Glomerular endothelial cell (primary cell): ENCODE measurements around the gene IMMT. TPM values are rescaled to one million over a fixed set of nuclear protein-coding genes. Genes with fewer than 3 reads are reported as not detected.

Experiments
- DNase-seq: peaks from one replicate; pipeline ENCODE4 v3.0.0-alpha.2; 2011; ENCODE audit warnings: low read depth, low spot score; ENCODE audit errors: extremely low read depth
- total RNA-seq: library from RNA; depleted of rRNA; stranded (reverse); fragments of >200 nt; gene quantifications from 2 replicates; pipeline ENCODE4 v1.2.3, GENCODE V29; 2015

IMMT gene
- total RNA-seq, 1 donor from 2014 or later, result 85.3 TPM

DNA sequence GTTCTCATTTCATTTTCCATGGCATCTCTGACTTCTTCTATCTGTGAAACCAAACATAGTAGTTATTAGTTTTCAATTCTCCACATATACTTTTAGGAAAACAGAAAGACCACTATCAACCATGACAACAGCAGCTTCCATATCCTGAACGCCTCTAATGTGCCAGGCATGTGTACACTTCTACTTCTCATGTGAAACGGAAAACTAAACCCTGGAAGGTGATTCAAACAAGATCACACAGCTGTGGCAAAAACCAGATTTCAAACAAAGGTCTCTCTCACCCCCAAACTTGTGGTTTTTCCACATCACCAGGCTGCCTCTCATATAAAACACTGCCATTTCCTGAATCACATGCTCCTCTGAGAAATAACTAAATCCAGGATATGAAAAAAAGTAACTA is 47.5 kb downstream of the IMMT start:
- no peak for DNase-seq

- DNase-seq, result no peak
Observed at GRCh38 chr2:86143926-86144685, 51.2 kb downstream of the IMMT start.

- no peak for DNase-seq
Observed at GRCh38 chr2:86143307-86143706, 52.0 kb downstream of the IMMT start.

- no peak for DNase-seq
Observed at GRCh38 chr2:86142436-86143257, 52.6 kb downstream of the IMMT start.

DNA sequence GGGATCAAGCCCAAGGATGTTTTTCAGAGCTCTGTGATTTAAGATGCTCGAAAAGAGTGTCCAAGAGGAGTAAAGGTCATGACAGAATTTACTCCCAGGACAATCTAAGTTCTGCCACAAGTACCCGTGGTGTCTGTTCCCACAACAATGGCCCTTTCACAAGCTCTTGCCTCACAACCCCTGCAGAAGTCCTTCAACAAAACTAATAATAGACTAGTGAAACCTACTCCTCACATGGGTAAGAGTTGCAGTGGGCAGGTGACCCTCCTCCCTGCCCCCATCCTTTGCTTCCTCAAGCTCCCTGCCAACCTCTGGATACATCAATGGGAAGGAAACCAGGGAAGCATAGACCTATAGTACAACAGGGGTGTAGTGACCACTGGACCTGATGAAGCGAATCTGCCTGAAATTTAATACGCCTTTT is 54.3 kb downstream of the IMMT start:
- DNase-seq, result no peak

GRCh38 chr2:86139981-86140380 is 55.3 kb downstream of the IMMT start:
- DNase-seq, result no peak

GRCh38 chr2:86138736-86139625 is 56.3 kb downstream of the IMMT start:
- no peak for DNase-seq

DNA sequence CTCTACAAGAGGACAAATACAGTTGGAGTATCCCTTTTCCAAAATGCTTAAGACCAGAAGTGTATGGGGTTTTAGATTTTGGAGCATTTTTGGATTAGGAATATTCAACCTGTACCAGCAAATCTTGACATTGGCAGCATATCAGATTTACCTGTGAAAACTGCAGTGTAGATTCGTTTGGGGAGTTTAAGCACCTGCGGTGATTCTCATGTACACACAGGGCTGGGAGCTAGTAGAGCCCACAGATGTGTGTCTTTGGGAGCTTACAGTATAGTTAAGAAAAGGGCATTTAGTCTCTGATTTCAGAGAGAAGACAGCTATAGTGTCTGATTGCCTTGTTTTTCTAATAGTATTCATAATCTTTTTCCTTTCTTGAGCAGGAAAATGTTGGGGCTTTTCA is 59.1 kb downstream of the IMMT start:
- no peak for DNase-seq

DNA sequence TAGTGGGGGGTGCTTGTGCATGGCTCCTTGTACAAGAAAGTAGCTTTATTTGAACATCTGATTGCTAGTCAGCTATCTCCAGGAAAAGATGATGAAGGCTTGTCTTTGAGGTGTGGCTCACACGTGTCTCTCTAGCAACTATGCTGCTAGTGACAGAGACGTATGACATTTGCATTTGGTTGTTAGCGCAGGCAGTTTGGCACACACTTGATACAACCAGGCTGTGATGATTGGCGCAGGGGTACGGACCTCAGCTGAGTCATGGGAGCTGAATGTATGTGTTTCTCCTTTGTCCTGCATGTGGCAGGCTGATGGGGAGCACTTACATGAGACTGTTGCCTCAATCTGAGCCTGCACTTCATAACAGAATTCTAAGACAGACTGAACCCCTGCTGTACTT is 59.6 kb downstream of the IMMT start:
- no peak for DNase-seq

DNA sequence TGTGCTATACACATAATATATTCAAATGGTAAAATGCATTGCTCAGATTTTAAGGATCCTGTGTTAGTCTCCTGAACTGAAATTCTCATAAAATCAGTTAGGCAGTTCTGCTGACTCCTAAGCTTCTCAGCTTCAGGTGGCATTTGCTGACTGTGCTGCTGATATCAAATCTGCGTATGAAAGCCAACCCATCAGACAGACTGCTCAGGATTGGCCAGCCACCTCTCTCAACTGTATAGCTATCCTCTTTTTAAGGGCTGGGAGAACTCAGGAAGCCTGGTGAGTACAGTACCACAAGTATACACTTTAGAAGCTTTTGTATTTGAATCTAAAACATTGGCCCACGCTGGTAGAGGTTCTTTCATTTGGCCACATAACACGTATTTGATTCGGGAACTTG is 60.6 kb downstream of the IMMT start:
- DNase-seq, result no peak

DNA sequence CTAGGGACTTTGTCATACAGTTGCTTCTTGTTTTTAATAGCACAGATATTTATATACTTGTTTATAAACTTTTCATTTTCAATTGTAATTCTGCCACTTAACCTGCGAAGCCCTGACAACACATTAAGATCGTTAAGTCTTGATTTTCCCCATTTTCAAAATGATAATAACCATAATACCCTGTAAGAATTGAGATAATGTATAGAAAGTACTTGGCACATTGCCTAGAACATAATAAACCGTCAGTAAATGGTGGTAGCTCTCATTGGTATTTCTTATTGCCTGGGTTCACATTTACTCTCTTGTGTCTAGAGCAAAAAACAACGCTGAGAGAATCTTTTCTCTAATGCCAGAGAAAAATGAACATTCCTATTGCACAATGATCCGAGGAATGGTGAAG is 70.6 kb downstream of the IMMT start:
- DNase-seq, result no peak

GRCh38 chr2:86123328-86123925 is 71.8 kb downstream of the IMMT start:
- no peak for DNase-seq

DNA sequence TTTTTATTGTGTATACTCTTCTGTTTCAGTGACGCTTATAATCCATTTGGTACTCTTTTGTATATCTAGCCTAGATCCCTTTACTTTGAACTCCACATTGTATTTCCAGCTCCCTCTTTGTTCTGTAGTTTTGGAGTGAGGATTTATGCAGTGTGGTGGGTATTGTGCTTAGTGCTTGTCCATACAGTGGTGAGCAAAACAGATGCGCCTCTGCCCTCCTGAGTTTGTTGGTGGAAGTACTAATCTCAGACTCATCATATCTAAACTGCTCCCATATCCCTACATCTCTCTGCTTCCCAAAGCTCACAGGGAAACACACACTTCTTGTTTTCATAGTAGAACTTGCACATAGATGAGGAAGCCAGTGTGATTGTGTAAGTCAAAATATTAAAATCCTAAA is 77.1 kb downstream of the IMMT start:
- DNase-seq, result no peak

GRCh38 chr2:86107031-86107430 is 88.2 kb downstream of the IMMT start:
- DNase-seq, result no peak

DNA sequence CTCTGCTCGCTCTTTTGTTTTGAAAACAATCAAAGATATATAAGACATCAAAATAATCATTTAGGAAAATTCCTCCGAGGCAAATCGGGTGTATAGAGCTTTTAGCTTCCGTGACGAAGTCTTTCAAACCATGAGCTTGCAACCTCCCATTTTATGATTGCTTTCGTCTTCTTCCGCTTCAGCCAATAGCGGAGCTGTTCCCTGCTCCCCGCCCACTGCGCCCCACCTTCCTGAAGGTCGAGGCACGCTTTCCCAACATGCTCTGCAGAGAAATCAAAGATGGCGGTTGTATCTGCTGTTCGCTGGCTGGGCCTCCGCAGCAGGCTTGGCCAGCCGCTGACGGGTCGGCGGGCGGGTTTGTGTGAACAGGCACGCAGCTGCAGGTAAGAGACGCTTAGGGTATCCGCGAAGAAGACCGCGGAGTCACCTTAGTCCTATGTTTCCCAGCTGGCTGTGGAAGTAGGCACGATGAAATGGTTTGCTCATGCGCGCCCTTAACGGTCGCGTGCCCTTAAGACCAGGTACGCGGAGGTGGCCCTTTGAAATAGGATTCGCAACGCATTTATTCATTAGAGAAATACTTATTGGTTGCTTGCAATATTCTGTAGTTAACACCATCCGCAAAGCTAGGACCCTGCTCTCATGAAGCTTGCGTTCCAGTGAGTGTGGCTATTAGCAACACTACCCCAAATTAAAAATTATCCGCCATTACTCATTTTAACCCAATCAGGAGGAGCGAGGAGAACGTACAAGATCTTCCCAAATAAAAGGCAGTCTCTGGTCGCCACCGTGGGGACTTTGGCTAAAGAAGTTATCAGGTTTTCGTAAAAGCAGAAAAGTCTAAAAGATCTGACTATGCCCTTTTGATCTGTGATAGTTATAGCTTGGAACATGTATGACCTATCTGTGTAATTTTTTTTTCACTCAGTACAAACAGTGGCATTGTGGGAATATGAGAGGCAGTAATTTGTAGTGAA is 89.0 kb downstream of the IMMT start, which contains the start of gene PTCD3:
TSS of gene PTCD3 (plus strand) at position 267 of the 977 bp plus-strand sequence. CDS start at position 280, 13 bp downstream.
- DNase-seq, result peak; percentile 85

GRCh38 chr2:86105252-86105968 is 89.9 kb downstream of the IMMT start, which contains the start of gene POLR1A:
POLR1A (minus strand) TSS chr2:86105886; CDS start chr2:86105776, 110 bp downstream.
- DNase-seq, result peak; percentile 85

DNA sequence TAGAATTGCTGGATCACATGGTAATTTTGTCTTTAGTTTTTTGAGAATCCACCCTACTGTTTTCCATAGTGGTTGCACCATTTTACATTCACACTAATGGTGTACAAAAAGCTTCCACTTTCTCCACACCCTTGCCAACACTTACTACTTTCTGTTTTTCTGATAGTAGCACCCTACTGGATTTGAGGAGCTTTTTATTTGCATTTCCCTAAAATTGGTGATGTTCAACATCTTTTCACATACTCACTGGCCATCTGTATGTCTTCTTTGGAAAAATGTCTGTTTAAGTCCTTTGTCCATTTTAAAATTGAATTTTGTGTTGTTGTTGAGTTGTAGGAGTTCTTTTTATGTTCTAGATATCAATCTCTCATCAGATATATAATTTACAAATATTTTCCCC is 93.1 kb downstream of the IMMT start:
- DNase-seq, result no peak

GRCh38 chr2:86097913-86098312 is 97.3 kb downstream of the IMMT start:
- no peak for DNase-seq
